ENCODE results near the gene SMNDC1.

The SMNDC1 gene

GRCh38 chr10:110327262-110327914 is 22.7 kb upstream of the SMNDC1 start:
- no peak for DNase-seq

GRCh38 chr10:110326351-110327032 is 21.8 kb upstream of the SMNDC1 start:
- DNase-seq: peak; percentile 76

GRCh38 chr10:110324805-110325280 is 20.1 kb upstream of the SMNDC1 start:
- no peak for DNase-seq

GRCh38 chr10:110324201-110324804 is 19.6 kb upstream of the SMNDC1 start:
- no peak for DNase-seq

- DNase-seq: peak; percentile 85
These were observed 18.8 kb upstream of the SMNDC1 start for GRCh38 chr10:110323503-110323902.

- DNase-seq: no peak
These were observed 17.3 kb upstream of the SMNDC1 start for GRCh38 chr10:110321869-110322620.

- DNase-seq: no peak
These were observed 13.4 kb upstream of the SMNDC1 start for GRCh38 chr10:110317866-110318850.

- DNase-seq: no peak
These were observed 9.0 kb upstream of the SMNDC1 start for GRCh38 chr10:110313674-110314073.

GRCh38 chr10:110312206-110312605 is 7.5 kb upstream of the SMNDC1 start:
- no peak for DNase-seq

- peak; percentile 63 for DNase-seq
These were observed 6.7 kb upstream of the SMNDC1 start for GRCh38 chr10:110311357-110311949.

- DNase-seq: no peak
These were observed 6.0 kb upstream of the SMNDC1 start for GRCh38 chr10:110310741-110311140.

GRCh38 chr10:110307805-110308204 is 3.1 kb upstream of the SMNDC1 start:
- DNase-seq: no peak

- no peak for DNase-seq
These were observed 1.7 kb upstream of the SMNDC1 start for GRCh38 chr10:110306452-110306768.

GRCh38 chr10:110305767-110306451 is 1.2 kb upstream of the SMNDC1 start:
- peak; percentile 82 for DNase-seq

- DNase-seq: peak; percentile 18
These were observed 333 bp downstream of the SMNDC1 start for GRCh38 chr10:110304394-110304779.

GRCh38 chr10:110303681-110304080 is 1.0 kb downstream of the SMNDC1 start:
- DNase-seq: no peak

- DNase-seq: no peak
These were observed 4.2 kb downstream of the SMNDC1 start for GRCh38 chr10:110300486-110300986.

GRCh38 chr10:110296966-110297365 is 7.8 kb downstream of the SMNDC1 start:
- DNase-seq: no peak

- no peak for DNase-seq
These were observed 17.9 kb downstream of the SMNDC1 start for GRCh38 chr10:110286841-110287240.

- no peak for DNase-seq
These were observed 19.2 kb downstream of the SMNDC1 start for GRCh38 chr10:110285501-110285900.

- no peak for DNase-seq
These were observed 20.5 kb downstream of the SMNDC1 start for GRCh38 chr10:110284262-110284661.
